Vagina (tissue), 2 donors: ENCODE data around the gene LAMA1. TPM values are rescaled to one million over a fixed set of nuclear protein-coding genes. Genes with fewer than 3 reads are reported as not detected.

Source experiments
- DNase-seq, 2 donors: peaks; one replicate each; pipeline ENCODE4 v3.0.0-alpha.2; 2017; ENCODE audit errors: extremely low spot score in 2 of 2
- H3K27ac ChIP-seq: fragments of 200-600 bp; sonication (generic); one replicate; pipeline ENCODE4 v1.5.1; 2019
- H3K27me3 ChIP-seq: fragments of 200-600 bp; sonication (generic); one replicate; pipeline ENCODE4 v1.5.1; 2019
- H3K36me3 ChIP-seq, 2 donors: fragments of 200-600 bp; sonication (generic); one replicate each; pipeline ENCODE4 v1.5.1; 2017 to 2019
- H3K4me1 ChIP-seq: fragments of 200-600 bp; sonication (generic); one replicate; pipeline ENCODE4 v1.5.1; 2019
- H3K4me3 ChIP-seq, 2 donors: fragments of 200-600 bp; sonication (generic); 1 replicate in 1 of 2; 2 replicates in 1 of 2; pipeline ENCODE4 v1.5.1; 2016 to 2019
- H3K9me3 ChIP-seq: fragments of 200-600 bp; sonication (generic); one replicate; pipeline ENCODE4 v1.5.1; 2019
- POLR2A ChIP-seq, 2 donors: fragments of 450-650 bp; IDR thresholded peaks; one replicate each; pipeline ENCODE4 v1.6.1; 2017; ENCODE audit warnings: antibody characterized with exemption in 2 of 2, mild to moderate bottlenecking in 2 of 2, moderate library complexity in 2 of 2
- POLR2AphosphoS5 ChIP-seq, 2 donors: sonication (generic); formaldehyde crosslinking; IDR thresholded peaks; one replicate each; pipeline ENCODE4 v1.9.0; 2017; ENCODE audit warnings: antibody characterized with exemption in 2 of 2, mild to moderate bottlenecking in 2 of 2, low read depth in 1 of 2; ENCODE audit not compliant: insufficient read depth in 1 of 2
- intact Hi-C: fragments of 100-400 bp; cut with DNase I; formaldehyde crosslinking; loops from one replicate; pipeline ENCODE4 v1.15.1; 2023
- total RNA-seq: library from RNA; depleted of rRNA; stranded (reverse); fragments of >200 nt; gene quantifications from one replicate; pipeline ENCODE4 v1.2.3, GENCODE V29; 2016
- TF ChIP-seq, protein P1 (sequence below), 3 experiments: fragments of 450-650 bp in 2 of 3; fragments of 200-600 bp in 1 of 3; sonication (generic) in 1 of 3; IDR thresholded peaks; one replicate each; pipeline ENCODE4 v1.5.1; 2017 to 2019; ENCODE audit warnings: antibody characterized with exemption in 3 of 3, mild to moderate bottlenecking in 2 of 3, moderate library complexity in 2 of 3

The LAMA1 gene
- total RNA-seq, 1 donor from 2014 or later, result 1.5 TPM

DNA sequence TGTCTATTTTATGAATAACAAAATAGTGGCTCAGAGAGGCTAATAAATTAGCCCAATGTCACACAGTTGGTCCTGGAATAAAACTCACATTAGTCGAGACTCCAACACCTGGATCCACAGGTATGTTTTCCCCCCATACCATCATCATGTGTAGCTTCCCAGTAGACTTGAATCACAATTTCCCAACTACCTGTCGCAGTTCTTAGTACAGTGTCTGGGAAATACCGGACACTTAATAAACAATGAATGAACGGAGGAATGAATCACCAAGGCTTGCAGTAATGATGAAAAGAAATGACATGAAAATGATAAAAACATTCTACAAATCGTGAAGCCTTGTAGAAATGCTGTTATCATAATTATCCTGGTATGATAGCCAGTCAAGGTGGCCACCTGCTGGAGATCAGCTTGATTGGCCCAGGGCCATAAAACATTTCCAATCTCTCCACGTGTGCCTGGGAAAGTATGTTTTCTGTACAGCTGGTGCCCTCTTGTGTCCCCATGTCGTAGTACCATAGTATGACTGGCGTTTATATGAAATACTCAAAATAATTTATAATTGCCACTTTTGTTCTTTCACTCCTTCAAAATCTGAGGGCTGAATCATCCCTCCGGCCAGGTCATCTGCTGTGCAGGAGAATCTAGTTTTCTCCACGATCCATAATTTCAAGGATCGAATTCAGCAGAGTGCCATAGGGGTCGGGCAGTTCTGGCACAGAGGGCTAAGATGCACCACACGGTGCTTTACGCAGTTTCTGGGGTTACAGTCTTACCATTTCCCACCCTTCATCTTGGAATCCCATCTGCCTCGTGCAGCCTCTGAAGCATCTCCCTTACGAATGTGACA is 95.4 kb downstream of the LAMA1 start:
- Histone ChIP-seq H3K9me3 (no peaks in the 10 kb centered on the region), H3K36me3 (no peaks in the 10 kb centered on the region), H3K4me3 (no peak overlapping the region), H3K4me1 (no peaks in the 10 kb centered on the region), H3K27me3 (no peaks in the 10 kb centered on the region), H3K27ac (no peak overlapping the region)
- intact Hi-C loops, result no loop called here
- no peak for DNase-seq
- TF ChIP-seq POLR2AphosphoS5 (IDR thresholded peaks at IDR 0.05; ENCODE audit: insufficient read depth in 1 of 2, low read depth in 1 of 2) (no peak), POLR2A (IDR thresholded peaks at IDR 0.05) (no peak)
- TF ChIP-seq, protein P1, sequence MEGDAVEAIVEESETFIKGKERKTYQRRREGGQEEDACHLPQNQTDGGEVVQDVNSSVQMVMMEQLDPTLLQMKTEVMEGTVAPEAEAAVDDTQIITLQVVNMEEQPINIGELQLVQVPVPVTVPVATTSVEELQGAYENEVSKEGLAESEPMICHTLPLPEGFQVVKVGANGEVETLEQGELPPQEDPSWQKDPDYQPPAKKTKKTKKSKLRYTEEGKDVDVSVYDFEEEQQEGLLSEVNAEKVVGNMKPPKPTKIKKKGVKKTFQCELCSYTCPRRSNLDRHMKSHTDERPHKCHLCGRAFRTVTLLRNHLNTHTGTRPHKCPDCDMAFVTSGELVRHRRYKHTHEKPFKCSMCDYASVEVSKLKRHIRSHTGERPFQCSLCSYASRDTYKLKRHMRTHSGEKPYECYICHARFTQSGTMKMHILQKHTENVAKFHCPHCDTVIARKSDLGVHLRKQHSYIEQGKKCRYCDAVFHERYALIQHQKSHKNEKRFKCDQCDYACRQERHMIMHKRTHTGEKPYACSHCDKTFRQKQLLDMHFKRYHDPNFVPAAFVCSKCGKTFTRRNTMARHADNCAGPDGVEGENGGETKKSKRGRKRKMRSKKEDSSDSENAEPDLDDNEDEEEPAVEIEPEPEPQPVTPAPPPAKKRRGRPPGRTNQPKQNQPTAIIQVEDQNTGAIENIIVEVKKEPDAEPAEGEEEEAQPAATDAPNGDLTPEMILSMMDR (IDR thresholded peaks at IDR 0.05), result peak in 2 of 3 experiments; percentile 12 to 18

DNA sequence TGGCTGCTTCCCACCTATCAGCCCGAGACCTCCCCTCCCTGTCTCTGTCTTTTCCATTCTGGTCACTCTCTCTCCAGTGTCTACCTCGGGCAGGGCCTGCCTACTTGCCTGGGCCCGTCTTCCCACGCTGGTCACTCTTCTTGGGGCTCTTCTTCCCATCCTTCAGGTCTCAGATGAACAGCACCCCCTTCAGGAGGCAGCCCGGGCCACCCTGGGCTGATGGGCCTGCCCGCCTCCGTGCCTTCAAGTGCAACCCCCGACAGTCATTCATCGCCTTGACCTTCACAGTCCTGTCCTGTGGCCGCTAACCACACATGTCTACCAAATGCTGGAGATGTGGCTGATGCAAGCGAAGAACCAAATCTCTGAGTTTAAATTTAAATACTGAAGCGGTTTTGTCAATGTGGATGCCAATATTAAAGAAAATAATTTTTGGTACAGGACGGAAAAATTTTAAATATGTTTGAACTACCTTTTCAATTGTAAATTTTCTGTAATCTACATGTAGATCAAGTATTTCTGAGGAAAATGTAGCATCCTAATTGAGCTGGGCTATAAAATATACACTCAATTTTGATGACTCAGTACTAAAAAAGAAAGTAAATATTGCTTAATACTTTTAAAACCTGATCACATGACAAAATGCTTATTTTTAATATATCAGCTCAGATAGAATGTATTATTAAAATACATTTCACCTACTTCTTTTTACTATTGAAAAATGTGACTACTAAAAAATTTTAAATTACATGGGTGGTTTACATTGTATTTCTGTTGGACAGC is 96.4 kb downstream of the LAMA1 start:
- Histone ChIP-seq H3K36me3 (no peaks in the 10 kb centered on the region), H3K4me3 (no peak overlapping the region), H3K9me3 (no peaks in the 10 kb centered on the region), H3K4me1 (no peaks in the 10 kb centered on the region), H3K27ac (no peak overlapping the region), H3K27me3 (no peaks in the 10 kb centered on the region)
- intact Hi-C loops, result no loop called here
- no peak for TF ChIP-seq POLR2AphosphoS5 (IDR thresholded peaks at IDR 0.05; ENCODE audit: insufficient read depth in 1 of 2, low read depth in 1 of 2)
- no peak for TF ChIP-seq POLR2A (IDR thresholded peaks at IDR 0.05)
- TF ChIP-seq, protein P1 (IDR thresholded peaks at IDR 0.05), result no peak
- DNase-seq, result no peak

DNA sequence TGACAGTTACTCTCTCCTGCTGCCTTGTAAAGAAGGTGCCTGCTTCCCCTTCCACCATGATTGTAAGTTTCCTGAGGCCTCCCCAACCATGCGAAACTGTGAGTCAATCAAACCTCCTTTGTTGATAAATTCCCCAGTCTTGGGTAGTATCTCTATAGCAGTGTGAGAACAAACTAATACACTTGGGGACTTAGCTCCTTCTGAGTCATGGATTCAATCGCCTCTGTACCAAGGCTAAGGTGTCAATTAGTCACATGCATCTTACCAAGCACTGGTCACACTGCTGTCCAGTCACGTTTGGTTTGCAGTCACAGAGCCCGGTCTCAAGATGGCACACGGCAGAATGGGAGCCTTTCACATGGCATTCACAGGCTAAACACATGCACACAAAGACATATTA is 100.6 kb downstream of the LAMA1 start:
- no peak for DNase-seq
- H3K27me3 ChIP-seq, result no peaks in the 10 kb centered on the region
- no peaks in the 10 kb centered on the region for H3K4me1 ChIP-seq
- no peak overlapping the region for H3K27ac ChIP-seq
- intact Hi-C loops, result no loop called here
- H3K4me3 ChIP-seq, result no peak overlapping the region
- no peaks in the 10 kb centered on the region for H3K36me3 ChIP-seq
- TF ChIP-seq POLR2AphosphoS5 (IDR thresholded peaks at IDR 0.05; ENCODE audit: insufficient read depth in 1 of 2, low read depth in 1 of 2) (no peak), POLR2A (IDR thresholded peaks at IDR 0.05) (no peak)
- TF ChIP-seq, protein P1 (IDR thresholded peaks at IDR 0.05), result no peak
- no peaks in the 10 kb centered on the region for H3K9me3 ChIP-seq

DNA sequence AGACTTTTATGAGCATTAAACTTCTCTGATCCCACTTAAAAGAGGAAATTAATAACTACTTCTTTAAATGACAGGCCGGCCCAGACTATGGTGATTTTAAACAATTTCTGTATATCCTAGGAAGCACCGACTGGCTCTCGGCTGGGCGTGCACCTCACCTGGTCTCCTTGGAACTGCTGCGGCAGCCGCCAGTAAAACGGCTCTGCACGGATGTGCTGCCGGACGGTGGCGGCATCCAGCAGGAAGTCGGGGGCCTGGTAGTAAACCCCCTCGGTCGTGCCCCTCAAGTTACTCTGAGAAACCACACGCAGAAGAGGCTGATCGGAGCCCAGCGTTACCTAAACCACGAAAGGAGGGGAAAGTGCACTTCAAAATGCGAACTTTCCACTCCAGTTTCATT is 106.5 kb downstream of the LAMA1 start:
- no peaks in the 10 kb centered on the region for H3K27me3 ChIP-seq
- no peak for DNase-seq
- H3K9me3 ChIP-seq, result no peaks in the 10 kb centered on the region
- no peaks in the 10 kb centered on the region for H3K36me3 ChIP-seq
- no peak overlapping the region for H3K4me3 ChIP-seq
- intact Hi-C loops, result no loop called here
- TF ChIP-seq POLR2A (IDR thresholded peaks at IDR 0.05) (no peak), POLR2AphosphoS5 (IDR thresholded peaks at IDR 0.05; ENCODE audit: insufficient read depth in 1 of 2, low read depth in 1 of 2) (no peak)
- TF ChIP-seq, protein P1 (IDR thresholded peaks at IDR 0.05), result no peak
- no peak overlapping the region for H3K27ac ChIP-seq
- no peaks in the 10 kb centered on the region for H3K4me1 ChIP-seq
